ENCODE data around the gene SETX.
"Not testable (repeated sequence)": the region's sequence is repeated elsewhere in the genome, so short reads cannot be mapped to it uniquely, and the experiment has no call there.

SETX gene

DNA sequence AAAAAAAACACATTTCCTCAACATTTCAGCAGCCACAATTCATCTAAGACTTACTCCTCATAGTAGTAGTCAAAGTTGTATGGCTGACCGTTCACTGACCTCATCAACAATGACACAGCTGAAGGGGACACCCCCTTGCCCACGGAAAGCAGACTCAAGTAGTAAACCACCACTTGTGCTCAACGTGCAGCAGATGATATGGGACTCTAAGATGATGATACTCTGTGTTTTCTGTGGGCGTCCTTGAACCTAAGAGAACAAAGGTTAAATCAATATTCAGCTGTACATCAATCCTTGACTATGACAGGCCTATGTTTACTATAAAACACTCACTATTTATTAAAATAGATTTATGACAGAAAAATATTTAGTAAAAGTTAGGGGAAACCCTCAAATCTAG, 71.6 kb downstream of the SETX start:
- DNase-seq = no peak

DNA sequence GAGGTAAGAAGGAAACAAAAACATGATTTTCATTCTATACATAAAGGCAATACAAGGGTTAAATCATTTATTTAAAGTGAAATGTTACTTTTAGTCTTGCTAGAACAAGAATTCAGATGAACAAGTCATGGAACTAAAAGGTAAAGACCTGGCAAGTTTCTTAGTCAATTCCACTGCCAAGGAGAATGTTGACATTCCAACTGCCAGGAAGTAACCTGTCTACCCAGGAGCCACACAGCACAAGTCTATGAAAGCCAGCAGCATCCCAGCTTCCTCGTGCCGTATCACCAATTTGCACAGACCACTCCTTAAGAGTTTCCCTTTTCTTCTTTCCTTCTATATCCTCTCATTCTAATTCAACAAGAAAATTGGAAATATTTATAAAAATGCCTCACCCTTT, 79.9 kb downstream of the SETX start:
- no peak for DNase-seq

DNA sequence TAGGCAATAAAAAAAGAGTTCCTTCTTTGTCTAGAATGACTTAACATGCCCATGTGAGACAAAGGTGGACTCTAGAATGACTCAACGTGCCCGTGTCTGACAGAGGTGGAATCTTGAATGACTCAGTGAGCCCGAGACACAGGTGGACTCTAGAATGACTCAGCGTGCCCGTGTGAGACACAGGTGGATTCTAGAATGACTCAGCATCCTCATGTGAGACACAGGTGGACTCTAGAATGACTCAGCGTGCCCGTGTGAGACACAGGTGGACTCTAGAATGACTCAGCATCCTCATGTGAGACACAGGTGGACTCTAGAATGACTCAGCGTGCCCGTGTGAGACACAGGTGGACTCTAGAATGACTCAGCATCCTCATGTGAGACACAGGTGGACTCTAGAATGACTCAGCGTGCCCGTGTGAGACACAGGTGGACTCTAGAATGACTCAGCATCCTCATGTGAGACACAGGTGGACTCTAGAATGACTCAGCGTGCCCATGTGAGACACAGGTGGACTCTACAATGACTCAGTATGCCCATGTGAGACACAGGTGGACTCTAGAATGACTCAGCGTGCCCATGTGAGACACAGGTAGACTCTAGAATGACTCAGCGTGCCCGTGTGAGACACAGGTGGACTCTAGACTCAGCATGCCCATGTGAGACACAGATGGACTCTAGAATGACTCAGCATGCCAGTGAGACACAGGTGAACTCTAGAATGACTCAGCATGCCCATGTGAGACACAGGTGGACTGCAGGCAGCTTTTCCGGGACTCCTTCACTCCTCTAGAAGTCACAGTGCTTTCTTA, 84.9 kb downstream of the SETX start:
- DNase-seq = not testable (repeated sequence)

DNA sequence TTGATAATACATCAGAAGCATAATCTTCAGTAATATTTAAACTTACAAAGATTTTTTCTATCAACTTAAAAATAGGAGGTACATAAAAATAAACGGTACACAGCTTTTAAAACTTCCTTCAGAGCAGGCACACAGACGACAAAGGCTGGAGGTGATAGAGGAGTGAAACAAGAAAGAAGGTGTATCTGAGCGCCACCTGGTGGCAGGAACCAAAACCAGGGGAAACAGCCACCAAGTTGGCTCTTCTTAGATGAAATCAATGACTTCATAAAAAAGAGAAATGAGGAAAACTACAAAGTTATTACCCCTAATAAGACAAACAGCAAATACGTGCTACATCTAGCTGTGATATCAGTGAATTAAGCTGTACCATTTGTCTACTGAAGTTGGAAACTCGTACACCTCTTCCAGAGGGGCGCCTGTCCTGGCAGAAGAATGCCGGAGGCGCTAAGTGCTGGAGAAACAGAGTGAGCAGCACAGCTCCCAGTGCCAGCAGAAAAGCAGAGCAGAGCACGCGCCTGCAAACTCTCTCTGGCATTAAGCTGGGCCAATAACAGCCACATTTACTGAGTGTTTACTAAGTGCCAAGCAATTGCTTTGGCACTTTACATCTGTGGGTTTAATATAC, 85.9 kb downstream of the SETX start:
- DNase-seq = no peak

GRCh38 chr9:132267660-132268059, 87.1 kb downstream of the SETX start:
- DNase-seq = no peak

DNA sequence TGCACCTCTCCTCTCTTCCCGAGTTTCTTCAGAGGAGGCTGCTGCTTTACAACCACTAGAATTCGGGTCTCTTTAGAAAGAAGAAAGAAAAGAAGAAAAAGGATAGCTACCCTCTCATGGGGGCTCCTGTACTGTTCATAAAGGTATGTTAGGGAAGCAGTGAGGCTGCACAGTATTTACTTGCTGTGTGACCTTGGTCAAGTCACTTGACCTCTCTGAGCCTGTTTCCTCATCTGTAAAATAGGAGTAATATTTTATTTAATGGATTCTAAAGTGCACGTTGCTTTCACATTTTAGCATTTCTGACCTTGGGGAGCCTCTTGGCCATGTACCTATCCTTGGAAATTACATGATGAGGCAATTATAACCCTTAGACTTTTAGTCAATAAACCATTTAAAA, 88.8 kb downstream of the SETX start:
- no peak for DNase-seq

DNA sequence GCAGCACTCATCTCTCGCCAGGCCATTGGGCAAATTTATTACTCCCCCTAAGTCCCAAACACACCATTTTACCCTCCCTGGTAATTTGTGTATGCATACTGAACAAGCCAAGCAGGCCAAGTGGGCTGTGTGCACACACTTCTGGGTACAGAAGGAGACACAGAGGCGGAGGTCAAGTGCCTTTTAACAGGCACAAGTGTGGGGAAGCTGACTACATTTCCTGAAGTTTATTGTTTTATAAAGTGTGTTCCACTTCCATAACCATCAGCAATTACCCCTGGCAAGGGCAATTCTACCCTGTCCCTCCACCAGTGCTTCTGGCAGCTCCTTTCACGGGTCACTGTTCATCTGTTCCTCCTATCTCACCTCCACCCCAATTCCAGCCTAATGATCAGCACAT, 93.9 kb downstream of the SETX start:
- DNase-seq = no peak

GRCh38 chr9:132250324-132251262, 104.2 kb downstream of the SETX start:
- no peak for DNase-seq

- no peak for DNase-seq
Observed at GRCh38 chr9:132249690-132250089, 105.1 kb downstream of the SETX start.

GRCh38 chr9:132249123-132249522, 105.7 kb downstream of the SETX start:
- no peak for DNase-seq

- no peak for DNase-seq
Observed at GRCh38 chr9:132247942-132248341, 106.8 kb downstream of the SETX start.

- no peak for DNase-seq
Observed at GRCh38 chr9:132245465-132245864, 109.3 kb downstream of the SETX start.

DNA sequence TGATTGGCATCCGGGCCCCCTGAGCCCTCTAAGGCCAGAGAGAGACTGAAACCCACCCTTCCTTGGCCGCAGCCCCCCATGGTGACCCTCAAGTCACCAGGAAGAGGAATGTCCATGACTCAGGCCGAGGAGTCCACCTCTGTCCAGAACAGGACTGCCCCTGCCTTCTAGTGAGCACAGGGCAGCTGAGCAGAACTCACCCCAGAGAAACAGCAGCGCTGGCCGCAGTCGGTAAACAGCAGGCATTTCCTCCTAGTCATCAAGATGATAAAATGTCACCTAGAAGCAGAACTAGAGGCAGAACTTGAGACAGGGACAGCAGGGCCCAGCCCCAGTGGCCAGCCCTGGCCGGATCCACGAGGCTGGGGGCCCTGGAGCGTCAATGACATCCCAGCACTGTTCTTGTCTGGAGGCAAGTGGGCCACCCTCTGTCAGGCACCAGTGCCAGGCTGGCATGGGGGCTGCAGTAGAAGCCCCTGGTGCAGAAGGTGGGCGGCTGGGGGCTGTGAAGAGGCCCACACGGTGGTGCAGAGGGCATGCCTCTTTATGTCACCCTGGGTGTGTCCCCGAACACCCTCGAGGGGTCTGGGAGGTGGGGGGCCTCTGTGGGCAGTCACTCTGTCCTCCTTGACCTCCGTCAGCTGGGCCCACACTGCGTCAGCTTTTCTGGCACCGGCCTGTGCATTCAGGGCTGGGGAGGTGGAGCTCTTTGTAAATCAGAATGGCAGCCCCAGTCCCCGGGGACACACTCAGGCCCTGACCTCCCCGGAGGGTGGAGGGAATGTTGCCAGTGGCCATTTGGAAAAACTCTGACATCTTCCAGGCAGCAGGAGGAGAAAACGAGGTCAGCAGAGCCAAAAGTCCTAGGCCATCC, 110.0 kb downstream of the SETX start:
- DNase-seq = no peak

GRCh38 chr9:132243156-132244074, 111.4 kb downstream of the SETX start:
- DNase-seq = no peak

DNA sequence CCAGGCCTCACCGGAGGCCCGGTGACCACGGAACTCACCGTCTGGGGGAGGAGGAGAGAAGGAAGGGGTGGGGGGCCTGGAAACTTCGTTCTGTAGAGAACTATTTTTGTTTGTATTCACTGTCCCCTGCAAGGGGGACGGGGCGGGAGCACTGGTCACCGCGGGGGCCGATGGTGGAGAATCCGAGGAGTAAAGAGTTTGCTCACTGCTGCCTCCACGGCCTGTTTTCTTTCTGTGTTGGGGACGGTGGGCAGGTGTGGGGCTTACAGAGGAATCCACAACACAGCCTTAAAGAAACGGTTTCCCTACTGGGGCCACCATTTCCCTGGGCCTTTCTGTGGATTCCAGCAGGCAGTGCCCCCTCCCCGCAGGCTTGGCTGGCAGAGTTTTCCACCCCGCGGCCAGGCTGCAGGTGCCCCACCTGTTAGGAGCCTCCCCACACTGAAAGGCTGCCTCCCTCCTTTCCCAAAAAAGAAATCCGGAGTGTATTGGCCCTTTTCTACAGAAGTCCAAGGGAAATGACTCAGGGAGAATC, 112.1 kb downstream of the SETX start:
- DNase-seq = no peak

GRCh38 chr9:132241840-132242620, 112.8 kb downstream of the SETX start:
- no peak for DNase-seq

- no peak for DNase-seq
Observed at GRCh38 chr9:132241483-132241839, 113.3 kb downstream of the SETX start.

- DNase-seq = no peak
Observed at GRCh38 chr9:132240841-132241482, 113.8 kb downstream of the SETX start.

- no peak for DNase-seq
Observed at GRCh38 chr9:132239999-132240840, 114.6 kb downstream of the SETX start.
